PFSK-1 (cell line): Measurements from ENCODE around the gene NR3C2.

Experiments used
- FOXP2 ChIP-seq: optimal IDR thresholded peaks from 2 replicates; pipeline ENCODE3; 2011; ENCODE audit warnings: borderline replicate concordance, control low read depth, inconsistent platforms; ENCODE audit not compliant: insufficient read depth; ENCODE audit errors: extremely low read length, extremely low read depth
- POLR2AphosphoS5 ChIP-seq: IDR thresholded peaks from 2 replicates; pipeline ENCODE4 v1.6.1; 2012; ENCODE audit warnings: low read depth, mild to moderate bottlenecking, control low read depth, low read length, moderate library complexity
- REST ChIP-seq, 2 experiments: IDR thresholded peaks; 2 replicates each; pipeline versions ENCODE4 v1.6.1 to v1.8.0; 2011 to 2012; ENCODE audit warnings: low read depth in 2 of 2, low read length in 2 of 2, control low read depth in 1 of 2, inconsistent platforms in 1 of 2, mild to moderate bottlenecking in 1 of 2, moderate library complexity in 1 of 2; ENCODE audit not compliant: insufficient read depth in 1 of 2
- SIN3A ChIP-seq: IDR thresholded peaks from 2 replicates; pipeline ENCODE4 v1.6.1; 2012; ENCODE audit warnings: mild to moderate bottlenecking, low read length, moderate library complexity, borderline replicate concordance; ENCODE audit not compliant: insufficient read depth
- TAF1 ChIP-seq: IDR thresholded peaks from 2 replicates; pipeline ENCODE4 v1.6.1; 2012; ENCODE audit warnings: low read length, control low read depth, borderline replicate concordance; ENCODE audit not compliant: insufficient read depth

NR3C2 gene

GRCh38 chr4:148226341-148226740 lies 215.9 kb downstream of the NR3C2 start:
- no peak for TF ChIP-seq SIN3A
- no peak for TF ChIP-seq REST (IDR thresholded peaks at IDR 0.05; ENCODE audit: insufficient read depth in 1 of 2, low read depth in 2 of 2, low read length in 2 of 2)
- no peak for TF ChIP-seq FOXP2
- TF ChIP-seq POLR2AphosphoS5: no peak
- TF ChIP-seq TAF1: no peak

GRCh38 chr4:148225639-148226038 lies 216.6 kb downstream of the NR3C2 start:
- no peak for TF ChIP-seq TAF1
- no peak for TF ChIP-seq FOXP2
- TF ChIP-seq SIN3A: no peak
- TF ChIP-seq REST (IDR thresholded peaks at IDR 0.05; ENCODE audit: insufficient read depth in 1 of 2, low read depth in 2 of 2, low read length in 2 of 2): no peak
- no peak for TF ChIP-seq POLR2AphosphoS5

- TF ChIP-seq TAF1: no peak
- TF ChIP-seq POLR2AphosphoS5: no peak
- no peak for TF ChIP-seq FOXP2
- no peak for TF ChIP-seq SIN3A
- no peak for TF ChIP-seq REST (IDR thresholded peaks at IDR 0.05; ENCODE audit: insufficient read depth in 1 of 2, low read depth in 2 of 2, low read length in 2 of 2)
Observed at GRCh38 chr4:148224476-148224875, 217.7 kb downstream of the NR3C2 start.

- TF ChIP-seq TAF1 (no peak), SIN3A (no peak), FOXP2 (no peak), POLR2AphosphoS5 (no peak), REST (IDR thresholded peaks at IDR 0.05; ENCODE audit: insufficient read depth in 1 of 2, low read depth in 2 of 2, low read length in 2 of 2) (no peak)
Observed at GRCh38 chr4:148222991-148223660, 219.1 kb downstream of the NR3C2 start.
